ENCODE data around the gene NCKAP1. TPM values are rescaled to one million over a fixed set of nuclear protein-coding genes. Genes with fewer than 3 reads are reported as not detected.
"Not testable (repeated sequence)": the region's sequence is repeated elsewhere in the genome, so short reads cannot be mapped to it uniquely, and the experiment has no call there.

The NCKAP1 gene
- total RNA-seq, 1 donor from 2014 or later: 1.7 TPM

GRCh38 chr2:183010112-183010511 lies 28.1 kb downstream of the NCKAP1 start:
- intact Hi-C loops (cut with micrococcal nuclease): no loop called here

DNA sequence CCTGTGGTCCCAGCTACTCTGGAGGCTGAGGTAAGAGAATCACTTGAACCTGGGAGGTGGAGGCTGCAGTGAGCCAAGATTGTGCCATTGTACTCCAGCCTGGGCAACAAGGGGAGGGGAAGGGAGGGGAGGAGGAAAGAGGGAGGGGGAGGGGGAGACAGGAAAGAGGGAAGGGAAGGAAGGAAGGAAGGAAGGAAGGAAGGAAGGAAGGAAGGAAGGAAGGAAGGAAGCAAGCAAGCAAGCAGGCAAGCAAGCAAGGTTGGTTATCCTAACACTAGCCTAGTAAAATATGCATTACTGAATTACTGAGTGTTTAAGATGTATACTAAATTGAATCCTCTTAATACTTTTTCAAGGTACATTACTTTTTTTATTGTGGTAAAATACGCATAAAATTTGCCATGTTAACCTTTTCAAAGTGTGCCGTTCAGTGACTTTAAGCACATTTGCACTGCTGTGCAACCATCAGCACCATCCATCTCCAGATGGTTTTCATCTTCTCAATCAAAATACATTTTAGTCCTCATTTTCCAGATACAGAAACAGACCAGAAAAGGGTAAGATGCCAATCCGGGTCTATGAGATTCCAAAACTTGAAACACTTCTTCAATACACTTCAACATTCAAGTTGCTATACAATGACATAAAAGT lies 28.9 kb downstream of the NCKAP1 start:
- intact Hi-C loops (cut with micrococcal nuclease): no loop called here

- intact Hi-C loops (cut with micrococcal nuclease): no loop called here
Measured at GRCh38 chr2:183001948-183002347, 36.3 kb downstream of the NCKAP1 start.

DNA sequence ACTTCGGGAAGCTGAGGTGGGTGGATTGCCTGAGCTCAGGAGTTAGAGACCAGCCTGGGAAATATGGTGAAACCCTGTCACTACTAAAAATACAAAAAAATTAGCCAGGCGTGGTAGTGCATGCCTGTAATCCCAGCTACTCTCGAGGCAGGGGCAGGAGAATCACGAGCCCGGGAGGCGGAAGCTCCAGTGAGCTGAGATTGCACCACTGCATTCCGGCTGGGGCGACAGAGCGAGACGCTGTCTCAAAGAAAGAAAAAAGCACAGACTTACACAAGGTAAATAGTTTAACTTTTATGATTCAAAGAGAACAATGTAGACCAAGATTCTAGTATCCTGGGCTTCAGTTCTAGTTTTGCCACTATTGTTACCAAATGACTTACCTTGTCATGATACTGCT lies 37.4 kb downstream of the NCKAP1 start:
- intact Hi-C loops (cut with micrococcal nuclease): no loop called here

GRCh38 chr2:182999348-183000028 lies 38.8 kb downstream of the NCKAP1 start:
- intact Hi-C loops (cut with micrococcal nuclease): no loop called here

GRCh38 chr2:182994228-182994912 lies 43.9 kb downstream of the NCKAP1 start:
- intact Hi-C loops (cut with micrococcal nuclease): no loop called here

- intact Hi-C loops (cut with micrococcal nuclease): loop anchor here (5.0 kb wide), 1 partner anchor 266 kb away; the partner anchor contains the start of gene DNAJC10
Measured at GRCh38 chr2:182982941-182983340, 55.3 kb downstream of the NCKAP1 start.

GRCh38 chr2:182981475-182981874 lies 56.8 kb downstream of the NCKAP1 start:
- intact Hi-C loops (cut with micrococcal nuclease): loop anchor here (5.0 kb wide), 1 partner anchor 264 kb away; the partner anchor contains the start of gene DNAJC10

- intact Hi-C loops (cut with micrococcal nuclease): loop anchor here (1.0 to 5.0 kb wide), 6 partner anchors 196 to 794 kb away; partner anchors contain the start of gene DNAJC10
Measured at GRCh38 chr2:182980652-182981051, 57.6 kb downstream of the NCKAP1 start.

DNA sequence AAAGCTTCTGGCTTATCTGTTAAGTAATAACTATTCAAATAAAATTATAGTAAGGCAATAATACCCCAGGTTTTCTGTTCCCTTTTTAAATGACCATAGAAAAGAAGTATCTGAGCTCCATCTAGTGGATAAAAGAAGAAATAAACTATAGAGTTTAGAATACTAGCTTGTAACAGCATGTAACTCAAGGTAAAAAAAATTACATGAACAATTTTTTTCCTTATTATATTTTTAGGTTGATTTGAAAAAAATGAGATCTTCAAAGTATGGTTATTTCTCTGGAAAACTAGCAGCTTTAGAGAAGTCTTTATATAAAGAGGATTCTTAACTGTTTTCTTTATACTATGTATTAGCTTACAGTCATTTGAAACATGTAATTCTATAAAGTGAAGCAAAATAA lies 58.1 kb downstream of the NCKAP1 start:
- intact Hi-C loops (cut with micrococcal nuclease): loop anchor here (1.0 to 5.0 kb wide), 6 partner anchors 196 to 794 kb away; partner anchors contain the start of gene DNAJC10

DNA sequence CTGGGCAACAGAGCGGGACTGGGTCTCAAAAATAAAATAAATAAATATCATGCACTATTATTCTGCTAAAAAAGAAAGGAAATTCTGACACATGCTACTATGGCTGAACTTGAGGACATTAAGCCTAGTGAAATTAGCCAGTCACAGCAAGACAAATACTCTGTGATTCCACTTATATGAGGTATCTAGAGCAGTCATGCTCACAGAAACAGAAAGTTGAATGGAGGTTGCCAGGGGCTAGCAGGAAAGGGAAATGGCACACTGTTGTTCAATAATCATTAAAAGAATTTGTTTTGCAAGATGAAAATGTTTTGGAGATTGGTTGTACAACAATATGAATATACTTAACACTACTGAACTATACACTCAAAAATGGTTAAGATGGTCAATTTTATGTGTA lies 60.8 kb downstream of the NCKAP1 start:
- intact Hi-C loops (cut with micrococcal nuclease): no loop called here

DNA sequence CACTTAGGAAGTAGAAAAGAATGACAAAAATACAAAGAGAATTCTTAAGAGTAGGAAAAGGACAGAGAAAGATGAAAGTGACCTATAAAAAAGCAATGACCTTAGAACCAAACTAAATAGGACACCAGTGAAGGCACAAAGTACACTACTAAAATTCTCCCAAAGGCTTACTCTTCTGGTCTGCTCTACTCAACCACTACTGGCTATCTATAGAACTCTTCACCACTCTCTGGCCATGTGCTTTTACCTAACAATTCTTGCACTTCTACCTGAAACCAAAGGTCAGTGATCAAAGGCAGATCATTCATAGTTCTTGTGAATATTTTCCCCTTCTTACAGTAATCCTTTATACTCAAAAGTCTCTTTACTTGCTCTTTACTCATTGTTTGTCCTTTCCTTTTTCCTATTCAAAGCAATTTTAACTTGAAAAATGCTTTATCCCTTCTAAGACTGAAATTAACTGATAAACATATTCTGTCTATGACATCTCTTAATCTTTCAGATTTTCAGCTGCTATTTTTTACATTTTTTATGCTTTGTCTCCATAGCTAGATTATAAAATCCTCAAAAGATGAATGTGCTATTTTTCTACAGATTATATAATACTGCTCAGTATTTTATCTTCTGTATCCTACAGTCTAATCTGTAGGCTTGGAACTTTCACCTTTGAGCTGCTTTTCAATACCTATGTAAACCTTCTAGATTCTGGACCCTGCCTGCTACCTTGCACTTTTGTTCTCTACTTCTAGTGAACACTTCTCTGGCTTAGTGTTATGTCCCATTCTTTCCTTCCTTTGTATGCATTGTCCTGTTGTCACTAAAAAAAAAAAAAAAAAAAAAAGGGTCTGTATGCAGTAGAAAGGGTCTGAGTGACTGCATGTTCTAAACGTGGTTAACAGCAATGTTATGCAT lies 64.6 kb downstream of the NCKAP1 start:
- intact Hi-C loops (cut with micrococcal nuclease): no loop called here

- intact Hi-C loops (cut with micrococcal nuclease): no loop called here
Measured at GRCh38 chr2:182972548-182972942, 65.7 kb downstream of the NCKAP1 start.

- intact Hi-C loops (cut with micrococcal nuclease): no loop called here
Measured at GRCh38 chr2:182971820-182972547, 66.3 kb downstream of the NCKAP1 start.

- intact Hi-C loops (cut with micrococcal nuclease): no loop called here
Measured at GRCh38 chr2:182970486-182970885, 67.8 kb downstream of the NCKAP1 start.

DNA sequence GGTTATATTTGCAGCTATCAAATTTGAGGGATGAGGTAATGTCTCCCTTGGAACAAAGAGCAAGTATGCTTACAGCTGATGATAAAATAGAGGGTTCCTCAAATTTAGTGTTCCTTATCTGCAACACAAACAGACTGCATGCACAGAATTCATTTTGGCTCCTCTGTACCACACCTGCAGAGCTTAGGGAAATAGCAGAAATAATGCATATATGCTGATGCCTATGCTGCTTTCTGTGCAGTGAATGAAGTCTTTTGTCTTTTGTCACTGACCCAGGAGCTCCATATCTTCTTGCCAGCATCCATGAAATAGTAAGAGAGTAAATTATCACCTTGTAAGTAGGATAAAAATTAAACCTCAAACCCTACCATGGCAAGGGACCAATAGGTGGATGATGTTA lies 69.8 kb downstream of the NCKAP1 start:
- intact Hi-C loops (cut with micrococcal nuclease): no loop called here

DNA sequence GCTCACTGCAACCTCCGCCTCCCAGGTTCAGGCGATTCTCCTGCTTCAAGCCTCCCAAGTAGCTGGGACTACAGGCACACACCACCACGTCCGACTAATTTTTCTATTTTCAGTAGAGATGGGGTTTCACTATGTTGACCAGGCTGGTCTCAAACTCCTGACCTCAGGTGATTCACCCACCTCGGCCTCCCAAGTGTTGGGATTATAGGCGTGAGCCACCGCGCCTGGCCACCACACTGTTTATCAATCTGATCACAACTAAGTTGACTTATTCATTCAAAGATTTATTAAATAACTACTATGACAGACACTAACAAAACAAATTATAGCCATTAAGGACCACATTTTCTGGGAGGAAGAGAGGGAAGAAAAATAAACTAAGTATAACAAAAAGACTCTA lies 71.9 kb downstream of the NCKAP1 start:
- intact Hi-C loops (cut with micrococcal nuclease): not testable (repeated sequence)

DNA sequence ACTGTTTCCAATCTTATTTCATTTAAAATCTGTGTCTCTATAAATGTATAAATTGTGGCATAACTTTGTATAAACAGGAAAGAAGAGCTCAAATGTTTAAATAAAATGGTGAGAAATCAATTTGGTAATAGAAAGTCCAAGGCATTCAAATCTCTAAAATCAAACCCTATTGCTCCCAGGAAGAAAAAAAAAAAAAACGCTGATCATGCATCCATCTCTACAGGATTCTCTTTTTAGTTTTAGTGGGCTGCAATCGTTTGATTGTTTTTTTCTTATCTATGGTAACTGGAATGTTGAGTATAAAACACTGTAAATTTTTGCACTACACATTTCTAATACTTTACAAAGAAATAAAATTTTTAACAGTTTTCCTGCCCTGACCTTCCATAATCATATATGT lies 75.6 kb downstream of the NCKAP1 start:
- intact Hi-C loops (cut with micrococcal nuclease): no loop called here

- intact Hi-C loops (cut with micrococcal nuclease): not testable (repeated sequence)
Measured at GRCh38 chr2:182960869-182961268, 77.4 kb downstream of the NCKAP1 start.

GRCh38 chr2:182954789-182955188 lies 83.5 kb downstream of the NCKAP1 start:
- intact Hi-C loops (cut with micrococcal nuclease): no loop called here

All from T-helper 2 cell treated with Interferon-gamma antibody and Interleukin-4, amounts not matched to agents 100 ng/mL and 5 ng/mL, for 36 hours (primary cell).